ENCODE measurements around the gene TMOD4. TPM values are rescaled to one million over a fixed set of nuclear protein-coding genes. Genes with fewer than 3 reads are reported as not detected.
A peak's percentile ranks its signal among the peaks of the same experiment; 100 is the strongest.
"Not testable (repeated sequence)": the region's sequence is repeated elsewhere in the genome, so short reads cannot be mapped to it uniquely, and the experiment has no call there.

TMOD4 gene
- total RNA-seq, 1 donor, result 0.54 TPM

DNA sequence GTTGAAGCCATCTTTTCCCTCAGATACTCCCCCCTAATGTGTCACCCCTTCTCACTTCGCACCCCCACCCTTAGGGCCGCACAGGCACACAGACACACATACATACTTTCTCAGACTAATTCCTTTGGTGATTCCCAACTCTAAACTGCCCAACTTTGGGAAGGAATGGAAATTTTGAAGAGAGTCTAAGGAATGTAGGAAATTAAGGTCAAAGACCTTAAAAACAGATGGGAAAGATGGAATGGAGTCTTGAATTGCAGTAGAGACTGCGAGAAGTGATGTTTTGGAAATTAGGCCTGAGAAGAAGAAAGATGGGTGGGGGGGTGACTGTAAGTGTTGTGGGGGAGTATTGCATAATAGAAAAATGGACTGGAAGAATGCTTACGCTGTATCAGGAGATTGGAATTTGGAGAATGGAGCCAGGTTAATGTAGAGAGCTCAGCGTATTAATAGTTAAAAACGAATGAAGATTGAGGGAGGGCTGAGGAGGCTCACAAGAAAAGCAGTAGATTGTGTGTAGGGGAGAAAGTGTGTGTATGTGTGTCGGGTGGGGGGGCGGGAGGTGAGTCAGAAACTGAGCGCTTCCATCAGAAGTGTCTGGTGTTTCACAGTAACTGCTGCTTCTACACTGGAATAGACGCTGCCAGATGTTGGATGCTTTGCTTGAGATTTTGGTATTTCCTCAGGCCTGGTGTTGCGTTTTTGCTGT is 24.2 kb upstream of the TMOD4 start:
- peak; percentile 95 for DNase-seq (ENCODE audit: low read depth)
- TF ChIP-seq, protein P1, sequence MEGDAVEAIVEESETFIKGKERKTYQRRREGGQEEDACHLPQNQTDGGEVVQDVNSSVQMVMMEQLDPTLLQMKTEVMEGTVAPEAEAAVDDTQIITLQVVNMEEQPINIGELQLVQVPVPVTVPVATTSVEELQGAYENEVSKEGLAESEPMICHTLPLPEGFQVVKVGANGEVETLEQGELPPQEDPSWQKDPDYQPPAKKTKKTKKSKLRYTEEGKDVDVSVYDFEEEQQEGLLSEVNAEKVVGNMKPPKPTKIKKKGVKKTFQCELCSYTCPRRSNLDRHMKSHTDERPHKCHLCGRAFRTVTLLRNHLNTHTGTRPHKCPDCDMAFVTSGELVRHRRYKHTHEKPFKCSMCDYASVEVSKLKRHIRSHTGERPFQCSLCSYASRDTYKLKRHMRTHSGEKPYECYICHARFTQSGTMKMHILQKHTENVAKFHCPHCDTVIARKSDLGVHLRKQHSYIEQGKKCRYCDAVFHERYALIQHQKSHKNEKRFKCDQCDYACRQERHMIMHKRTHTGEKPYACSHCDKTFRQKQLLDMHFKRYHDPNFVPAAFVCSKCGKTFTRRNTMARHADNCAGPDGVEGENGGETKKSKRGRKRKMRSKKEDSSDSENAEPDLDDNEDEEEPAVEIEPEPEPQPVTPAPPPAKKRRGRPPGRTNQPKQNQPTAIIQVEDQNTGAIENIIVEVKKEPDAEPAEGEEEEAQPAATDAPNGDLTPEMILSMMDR (IDR thresholded peaks at IDR 0.05; ENCODE audit: insufficient read depth, low read length), result no peak
- peak overlapping the region; percentile 99 for H3K4me3 ChIP-seq (ENCODE audit: low read depth, low read length)

DNA sequence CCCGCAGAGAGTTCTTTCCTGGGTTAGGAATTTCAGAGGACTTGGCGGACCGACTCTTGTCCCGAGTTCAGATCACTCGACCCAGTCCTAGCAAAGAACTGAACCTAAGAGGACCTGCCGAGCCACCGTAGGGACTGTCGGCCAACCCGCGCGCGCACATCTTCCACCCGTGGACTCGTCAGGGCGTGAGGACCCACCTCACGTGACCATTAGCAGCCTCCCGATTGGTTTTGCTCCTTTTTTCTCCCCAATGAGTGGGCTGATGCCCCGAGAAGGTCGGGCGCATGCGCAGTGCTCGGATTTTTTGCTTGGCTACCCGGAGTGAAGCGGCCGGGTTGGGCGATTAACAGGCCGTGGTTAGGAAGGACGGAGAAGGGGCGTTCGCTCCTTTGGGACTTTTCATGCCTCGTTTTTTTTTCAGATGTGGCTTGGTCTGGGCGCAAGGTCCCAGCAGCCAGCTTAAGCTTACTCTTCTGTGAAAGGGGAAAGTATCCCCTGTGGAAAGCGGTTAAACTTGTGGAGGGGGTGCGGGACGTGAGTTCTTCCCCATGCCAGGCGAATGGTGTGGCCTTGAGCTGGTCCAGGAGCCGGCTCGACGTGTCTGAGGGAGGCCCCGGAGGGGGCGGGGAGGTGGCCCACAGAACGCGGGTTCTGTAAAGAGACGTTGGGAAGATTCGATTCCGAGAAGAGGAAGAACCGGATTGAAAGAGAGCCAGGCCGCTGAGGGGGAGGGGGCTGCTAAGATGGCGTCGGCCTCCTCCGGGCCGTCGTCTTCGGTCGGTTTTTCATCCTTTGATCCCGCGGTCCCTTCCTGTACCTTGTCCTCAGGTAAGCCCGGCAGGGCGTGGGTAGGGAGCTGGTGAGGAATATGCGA is 22.7 kb upstream of the TMOD4 start, which contains the start of gene PIP5K1A:
Gene PIP5K1A (plus strand): TSS at position 299 of the 874 bp plus-strand sequence. CDS start 445 bp downstream, at position 744.
- DNase-seq (ENCODE audit: low read depth), result peak; percentile 99
- TF ChIP-seq, protein P1 (IDR thresholded peaks at IDR 0.05; ENCODE audit: insufficient read depth, low read length), result no peak
- H3K4me3 ChIP-seq (ENCODE audit: low read depth, low read length), result peak within 1 kb of the TSS; percentile 99

- TF ChIP-seq, protein P1 (IDR thresholded peaks at IDR 0.05; ENCODE audit: insufficient read depth, low read length), result no peak
- peak overlapping the region; percentile 99 for H3K4me3 ChIP-seq (ENCODE audit: low read depth, low read length)
- no peak for DNase-seq (ENCODE audit: low read depth)
Measured at GRCh38 chr1:151197863-151198253, 22.1 kb upstream of the TMOD4 start.

GRCh38 chr1:151196292-151196800 is 20.6 kb upstream of the TMOD4 start:
- peak; percentile 93 for DNase-seq (ENCODE audit: low read depth)
- H3K4me3 ChIP-seq (ENCODE audit: low read depth, low read length), result no peak overlapping the region
- TF ChIP-seq, protein P1 (IDR thresholded peaks at IDR 0.05; ENCODE audit: insufficient read depth, low read length), result peak; percentile 67

DNA sequence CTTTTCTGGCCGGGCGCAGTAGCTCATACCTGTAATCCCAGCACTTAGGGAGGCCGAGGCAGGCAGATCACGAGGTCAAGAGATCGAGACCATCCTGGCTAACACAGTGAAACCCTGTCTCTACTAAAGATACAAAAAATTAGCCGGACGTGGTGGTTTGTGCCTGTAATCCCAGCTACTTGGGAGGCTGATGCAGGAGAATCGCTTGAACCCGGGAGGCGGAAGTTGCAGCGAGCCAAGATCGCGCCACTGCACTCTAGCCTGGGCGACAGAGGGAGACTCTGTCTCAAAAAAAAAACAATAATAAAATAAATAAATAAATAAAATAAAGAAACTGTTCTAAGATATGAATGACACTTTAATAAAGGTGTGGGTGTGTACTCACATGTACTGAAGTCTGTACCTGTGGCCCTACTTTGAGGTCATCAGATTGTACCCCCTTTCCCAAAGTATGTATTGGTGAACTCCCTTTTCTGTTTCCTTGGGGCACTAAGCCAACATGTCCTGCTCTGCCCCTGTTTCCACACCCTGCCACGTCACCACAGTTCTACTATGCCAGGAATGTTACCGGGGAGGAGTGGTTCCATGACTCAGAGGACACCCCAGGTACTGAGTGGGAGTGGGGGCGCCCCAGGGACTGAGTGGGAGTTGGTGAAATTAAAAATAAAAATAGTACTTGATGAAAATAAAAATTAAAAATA is 19.3 kb upstream of the TMOD4 start:
- DNase-seq (ENCODE audit: low read depth), result peak; percentile 91
- not testable (repeated sequence) for H3K4me3 ChIP-seq (ENCODE audit: low read depth, low read length)

- DNase-seq (ENCODE audit: low read depth), result no peak
- TF ChIP-seq, protein P1 (IDR thresholded peaks at IDR 0.05; ENCODE audit: insufficient read depth, low read length), result no peak
- no peak overlapping the region for H3K4me3 ChIP-seq (ENCODE audit: low read depth, low read length)
Measured at GRCh38 chr1:151193856-151194255, 18.1 kb upstream of the TMOD4 start.
